Endodermal cell (in vitro differentiated cells): ENCODE results near the gene BICRA. TPM values are rescaled to one million over a fixed set of nuclear protein-coding genes. Genes with fewer than 3 reads are reported as not detected.

Experiments used
- DNase-seq: peaks from one replicate; pipeline ENCODE4 v3.0.0-alpha.2; 2017
- H3K27ac ChIP-seq: 2 replicates; pipeline ENCODE4 v1.5.1; 2013; ENCODE audit warnings: mild to moderate bottlenecking, low read depth, low read length, moderate library complexity
- H3K27me3 ChIP-seq: 2 replicates; pipeline ENCODE4 v1.6.1; 2013; ENCODE audit warnings: mild to moderate bottlenecking, low read length, moderate library complexity; ENCODE audit not compliant: insufficient read depth, control insufficient read depth, poor library complexity, severe bottlenecking
- H3K36me3 ChIP-seq: 2 replicates; pipeline ENCODE4 v1.7.0; 2013; ENCODE audit warnings: mild to moderate bottlenecking, low read length, moderate library complexity; ENCODE audit not compliant: control insufficient read depth, insufficient read depth
- H3K4me1 ChIP-seq: one replicate; pipeline ENCODE4 v1.7.0; 2013; ENCODE audit warnings: low read length; ENCODE audit not compliant: control insufficient read depth, insufficient read depth
- H3K4me3 ChIP-seq: 2 replicates; pipeline ENCODE4 v1.5.1; 2013; ENCODE audit warnings: mild to moderate bottlenecking, low read length, moderate library complexity
- H3K9ac ChIP-seq: 2 replicates; pipeline ENCODE4 v1.6.1; 2013; ENCODE audit warnings: mild to moderate bottlenecking, low read length, moderate library complexity; ENCODE audit not compliant: poor library complexity, severe bottlenecking; ENCODE audit errors: extremely low read depth
- H3K9me3 ChIP-seq: 2 replicates; pipeline ENCODE4 v1.6.1; 2013; ENCODE audit warnings: mild to moderate bottlenecking, low read length, moderate library complexity; ENCODE audit not compliant: control insufficient read depth
- H3K27ac Mint-ChIP-seq: 2 replicates; pipeline ENCODE4 v1.8.0; 2020; ENCODE audit warnings: mixed read lengths
- H3K27me3 Mint-ChIP-seq: 2 replicates; pipeline ENCODE4 v1.8.0; 2021; ENCODE audit warnings: mild to moderate bottlenecking, mixed read lengths; ENCODE audit not compliant: insufficient read depth
- H3K36me3 Mint-ChIP-seq: 2 replicates; pipeline ENCODE4 v1.8.0; 2020; ENCODE audit warnings: low read depth, mixed read lengths
- H3K4me1 Mint-ChIP-seq: 2 replicates; pipeline ENCODE4 v1.8.0; 2020; ENCODE audit warnings: mixed read lengths
- H3K4me3 Mint-ChIP-seq: 2 replicates; pipeline ENCODE4 v1.8.0; 2020; ENCODE audit warnings: mild to moderate bottlenecking, moderate library complexity, mixed read lengths
- H3K9me3 Mint-ChIP-seq: 2 replicates; pipeline ENCODE4 v1.8.0; 2020; ENCODE audit warnings: mild to moderate bottlenecking, mixed read lengths
- WGBS, 2 experiments: methylation state at CpG; one replicate each; pipeline versions ENCODE4 v1.1.5 to v1.1.7; 2013; ENCODE audit warnings: missing lambda C conversion rate in 2 of 2, mixed read lengths in 1 of 2; ENCODE audit not compliant: insufficient coverage in 1 of 2, insufficient read length in 1 of 2; 5-methylcytosine and 5-hydroxymethylcytosine counted together
- total RNA-seq, 2 donors: library from RNA; stranded (reverse); fragmentation: NEBNext Ultra II Directional in 1 of 2; extraction: Animal tissue kit (Norgen Biotek cat#: 25700) in 1 of 2; gene quantifications; 2 replicates in 1 of 2; 3 replicates in 1 of 2; pipeline ENCODE4 v1.2.1, GENCODE V29; 2021
- TF ChIP-seq, protein P1 (sequence below): fragments of 200-600 bp; sonication (generic); conservative IDR thresholded peaks from 2 replicates; pipeline ENCODE4 v1.5.0; 2021; ENCODE audit warnings: antibody characterized with exemption, mild to moderate bottlenecking

The BICRA gene
- total RNA-seq, 2 donors from 2014 or later: 30.0 to 30.1 TPM

DNA sequence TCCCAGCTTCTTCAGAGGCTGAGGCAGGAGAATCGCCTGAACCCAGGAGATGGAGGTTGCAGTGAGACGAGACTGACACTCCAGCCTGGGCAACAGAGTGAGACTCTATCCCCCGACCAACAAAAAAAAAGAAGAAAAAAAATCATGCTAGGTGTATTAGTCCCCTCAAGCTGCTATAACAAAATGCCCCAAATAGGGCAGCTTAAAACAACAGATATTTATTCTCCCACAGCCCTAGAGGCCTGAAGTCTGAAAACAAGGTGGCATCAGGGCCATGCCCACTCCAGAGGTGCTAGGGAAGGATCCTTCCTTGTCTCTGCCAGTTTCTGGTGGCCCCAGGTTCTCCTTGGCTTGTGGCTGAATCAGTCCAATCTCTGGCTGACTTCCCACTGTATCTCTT, 95.7 kb downstream of the BICRA start:
- TF ChIP-seq, protein P1, sequence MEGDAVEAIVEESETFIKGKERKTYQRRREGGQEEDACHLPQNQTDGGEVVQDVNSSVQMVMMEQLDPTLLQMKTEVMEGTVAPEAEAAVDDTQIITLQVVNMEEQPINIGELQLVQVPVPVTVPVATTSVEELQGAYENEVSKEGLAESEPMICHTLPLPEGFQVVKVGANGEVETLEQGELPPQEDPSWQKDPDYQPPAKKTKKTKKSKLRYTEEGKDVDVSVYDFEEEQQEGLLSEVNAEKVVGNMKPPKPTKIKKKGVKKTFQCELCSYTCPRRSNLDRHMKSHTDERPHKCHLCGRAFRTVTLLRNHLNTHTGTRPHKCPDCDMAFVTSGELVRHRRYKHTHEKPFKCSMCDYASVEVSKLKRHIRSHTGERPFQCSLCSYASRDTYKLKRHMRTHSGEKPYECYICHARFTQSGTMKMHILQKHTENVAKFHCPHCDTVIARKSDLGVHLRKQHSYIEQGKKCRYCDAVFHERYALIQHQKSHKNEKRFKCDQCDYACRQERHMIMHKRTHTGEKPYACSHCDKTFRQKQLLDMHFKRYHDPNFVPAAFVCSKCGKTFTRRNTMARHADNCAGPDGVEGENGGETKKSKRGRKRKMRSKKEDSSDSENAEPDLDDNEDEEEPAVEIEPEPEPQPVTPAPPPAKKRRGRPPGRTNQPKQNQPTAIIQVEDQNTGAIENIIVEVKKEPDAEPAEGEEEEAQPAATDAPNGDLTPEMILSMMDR: no peak
- H3K4me3 ChIP-seq: no peak overlapping the region
- H3K4me3 Mint-ChIP-seq: no peak overlapping the region
- no peak overlapping the region for H3K9ac ChIP-seq
- H3K36me3 Mint-ChIP-seq: peaks cover 33% of the 10 kb centered on the region
- DNase-seq: no peak
- no peaks in the 10 kb centered on the region for H3K27me3 ChIP-seq
- no peaks in the 10 kb centered on the region for H3K4me1 ChIP-seq
- 88 to 97% methylated on average over 2 to 3 of the region's 3 CpGs for WGBS, 2 experiments
- H3K36me3 ChIP-seq: peaks cover 27% of the 10 kb centered on the region
- H3K27ac Mint-ChIP-seq: no peak overlapping the region
- H3K27me3 Mint-ChIP-seq: no peaks in the 10 kb centered on the region
- H3K9me3 Mint-ChIP-seq: no peaks in the 10 kb centered on the region
- H3K27ac ChIP-seq: no peak overlapping the region
- no peaks in the 10 kb centered on the region for H3K4me1 Mint-ChIP-seq
- no peaks in the 10 kb centered on the region for H3K9me3 ChIP-seq

GRCh38 chr19:47707135-47707925, 98.4 kb downstream of the BICRA start:
- DNase-seq: peak; percentile 94
- Mint-ChIP-seq H3K4me3 (no peak overlapping the region), H3K27me3 (peaks cover 6% of the 10 kb centered on the region), H3K4me1 (peaks cover 4% of the 10 kb centered on the region), H3K9me3 (no peaks in the 10 kb centered on the region), H3K27ac (no peak overlapping the region), H3K36me3 (peaks cover 23% of the 10 kb centered on the region)
- Histone ChIP-seq H3K9ac (no peak overlapping the region), H3K4me3 (no peak overlapping the region), H3K27me3 (no peaks in the 10 kb centered on the region), H3K36me3 (peaks cover 11% of the 10 kb centered on the region), H3K27ac (no peak overlapping the region), H3K9me3 (no peaks in the 10 kb centered on the region), H3K4me1 (no peaks in the 10 kb centered on the region)
- TF ChIP-seq, protein P1: peak; percentile 88
- WGBS, 2 experiments: 32 to 37% methylated on average over 12 to 22 of the region's 22 CpGs

DNA sequence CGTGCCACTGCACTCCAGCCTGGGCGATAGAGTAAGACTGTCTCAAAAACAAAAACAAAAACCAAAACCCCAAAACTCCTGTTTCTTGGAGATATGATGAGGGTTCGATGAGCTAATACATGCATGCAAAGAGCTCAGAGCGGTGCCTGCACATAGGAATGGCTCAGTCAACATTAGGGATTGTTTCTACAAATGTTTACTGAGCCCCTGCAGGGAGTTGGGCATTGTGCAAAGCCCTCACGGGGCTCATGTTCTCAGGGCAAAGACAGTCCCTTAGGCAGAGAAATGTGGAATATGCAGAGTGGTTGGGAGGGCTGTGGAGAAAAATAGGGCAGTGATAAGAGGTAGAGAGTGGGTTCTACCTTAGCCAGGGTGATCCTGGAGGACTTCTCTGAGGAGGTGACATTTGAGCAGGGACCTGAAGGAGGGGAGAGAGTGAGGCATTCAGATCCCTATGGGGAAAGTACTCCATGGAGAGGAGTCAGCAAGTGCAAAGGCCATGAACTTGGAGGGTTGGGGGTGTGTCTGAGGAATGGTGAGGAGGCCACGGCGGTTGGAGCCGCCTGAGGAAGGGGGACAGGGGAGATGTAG, 102.8 kb downstream of the BICRA start:
- peak overlapping the region; percentile 27 for H3K4me3 Mint-ChIP-seq
- no peak overlapping the region for H3K27ac ChIP-seq
- H3K36me3 ChIP-seq: no peaks in the 10 kb centered on the region
- peaks cover 10% of the 10 kb centered on the region for H3K9me3 ChIP-seq
- peaks cover 5% of the 10 kb centered on the region for H3K36me3 Mint-ChIP-seq
- no peak overlapping the region for H3K27ac Mint-ChIP-seq
- no peak overlapping the region for H3K9ac ChIP-seq
- no peak overlapping the region for H3K4me3 ChIP-seq
- WGBS, 2 experiments: 72 to 80% methylated on average over 5 to 7 of the region's 8 CpGs
- no peaks in the 10 kb centered on the region for H3K4me1 ChIP-seq
- no peak for DNase-seq
- TF ChIP-seq, protein P1: no peak
- peaks cover 29% of the 10 kb centered on the region for H3K27me3 Mint-ChIP-seq
- H3K27me3 ChIP-seq: no peaks in the 10 kb centered on the region
- peaks cover 4% of the 10 kb centered on the region for H3K4me1 Mint-ChIP-seq
- peaks cover 22% of the 10 kb centered on the region for H3K9me3 Mint-ChIP-seq
